Adrenal gland (tissue), 5 donors: ENCODE data around the gene ACSF3.

ENCODE experiments used
- CTCF ChIP-seq, 6 experiments: fragments of 450-650 bp in 4 of 6; fragments of 200-600 bp in 2 of 6; sonication (generic) in 1 of 6; IDR thresholded peaks; 1 replicate in 5 of 6; 2 replicates in 1 of 6; pipeline versions ENCODE4 v1.5.1 to v1.8.0; 2016 to 2021; ENCODE audit warnings: antibody characterized with exemption in 6 of 6, mild to moderate bottlenecking in 2 of 6, moderate library complexity in 1 of 6
- POLR2A ChIP-seq, 2 donors: fragments of 450-650 bp; IDR thresholded peaks; one replicate each; pipeline ENCODE4 v1.6.1; 2017; ENCODE audit warnings: antibody characterized with exemption in 2 of 2, mild to moderate bottlenecking in 2 of 2, moderate library complexity in 1 of 2
- donor health status: DM: no; HTN: no; CAD: no.

- TF ChIP-seq CTCF (IDR thresholded peaks at IDR 0.05) (no peak), POLR2A (IDR thresholded peaks at IDR 0.05) (no peak)
These were observed 42.5 kb downstream of the ACSF3 start for GRCh38 chr16:89135971-89136765.
